GM21381 (cell line): Measurements from ENCODE around the gene PHACTR1.

Experiments
- ATAC-seq: cut with Tn5 transposase; IDR thresholded peaks from one replicate; pipeline ENCODE4 v1.9.1; 2021; ENCODE audit warnings: mild to moderate bottlenecking, moderate library complexity; ENCODE audit not compliant: unreplicated experiment

PHACTR1 gene

DNA sequence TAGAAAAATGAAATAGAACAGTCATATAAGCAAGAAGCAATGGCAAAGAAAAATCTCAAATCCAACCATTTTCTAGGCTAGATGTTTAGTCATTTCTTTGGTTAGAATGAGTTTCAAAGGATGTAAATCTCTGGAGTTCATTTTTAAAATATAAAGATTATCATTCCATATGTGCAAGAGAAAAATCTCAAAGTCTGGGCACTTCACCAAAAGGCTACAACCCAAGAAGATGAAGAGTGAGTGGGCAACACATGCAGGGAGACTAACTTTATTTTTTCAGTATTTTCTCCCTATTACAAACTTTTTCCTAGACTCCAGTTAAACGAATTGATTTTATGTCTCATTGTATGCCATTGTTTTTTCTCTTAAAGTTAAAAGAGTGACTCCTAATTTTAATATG, 83.6 kb downstream of the PHACTR1 start:
- no peak for ATAC-seq

GRCh38 chr6:12801141-12801540, 84.6 kb downstream of the PHACTR1 start:
- ATAC-seq: no peak

DNA sequence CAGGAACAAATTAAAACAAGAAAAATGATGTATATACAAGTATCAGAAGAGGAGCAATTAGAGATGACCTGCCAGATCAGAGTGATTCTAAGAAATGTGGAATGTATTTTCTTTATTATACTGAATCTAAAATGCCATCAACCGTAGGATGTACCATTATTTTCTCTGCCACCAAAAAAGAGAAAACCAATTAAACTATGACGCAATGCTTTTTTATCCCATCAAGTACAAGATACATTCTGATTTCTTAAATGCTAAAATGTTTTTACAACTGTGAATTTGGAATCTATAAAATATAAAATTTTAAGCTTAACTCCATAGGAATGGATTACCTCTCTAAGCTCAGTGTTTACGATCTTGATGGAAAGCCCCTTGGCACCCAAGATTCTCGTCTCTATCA, 85.9 kb downstream of the PHACTR1 start:
- ATAC-seq: no peak

DNA sequence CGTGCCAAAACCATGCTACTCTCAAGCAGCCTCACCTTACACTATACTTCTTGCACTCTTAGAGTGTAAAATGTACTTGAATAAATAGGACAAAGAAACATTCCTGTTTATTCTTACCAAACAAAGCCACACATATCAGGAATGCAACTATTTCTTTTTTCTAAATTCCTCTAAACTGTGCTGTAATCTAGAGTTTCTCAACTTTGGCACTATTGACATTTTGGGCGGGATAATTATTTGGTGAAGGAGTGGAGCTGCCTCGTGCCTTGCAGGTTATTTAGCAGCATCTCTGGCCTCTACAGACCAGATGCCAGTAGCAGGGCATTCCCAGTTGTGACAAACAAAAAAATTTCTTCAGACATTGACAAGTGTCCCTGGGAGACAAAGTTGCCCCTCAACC, 86.9 kb downstream of the PHACTR1 start:
- no peak for ATAC-seq

DNA sequence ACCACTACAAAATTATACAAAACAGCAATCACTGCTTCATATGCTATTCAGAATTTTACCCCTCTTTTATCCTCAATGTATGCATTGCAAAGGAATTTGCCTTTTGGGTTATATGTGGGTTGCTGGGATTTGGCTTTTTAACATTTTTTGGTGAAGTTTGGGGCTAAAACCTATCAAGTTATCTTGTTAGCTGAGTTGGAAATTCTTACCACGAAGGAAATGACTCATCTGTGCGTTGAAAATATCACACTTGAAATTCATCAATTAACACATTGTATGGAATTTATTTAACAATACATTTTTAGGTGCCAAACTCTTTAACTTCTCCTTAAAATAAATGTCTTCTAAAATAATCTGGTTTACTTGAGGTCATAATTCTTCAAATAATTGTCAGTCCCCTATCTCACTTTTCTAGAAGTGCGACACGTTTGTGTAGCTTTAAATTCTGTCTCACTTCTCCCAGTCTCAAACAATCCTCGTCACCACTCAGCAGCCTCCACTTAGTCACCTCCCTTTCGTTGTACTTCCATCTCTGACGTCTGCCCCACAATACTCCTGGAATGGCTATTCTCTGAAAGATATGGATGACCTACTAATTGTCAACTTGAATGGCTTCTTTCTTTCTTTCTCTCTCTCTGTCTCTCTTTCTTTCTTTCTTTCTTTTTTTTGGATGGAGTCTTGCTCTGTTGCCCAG, 88.5 kb downstream of the PHACTR1 start:
- ATAC-seq: no peak

DNA sequence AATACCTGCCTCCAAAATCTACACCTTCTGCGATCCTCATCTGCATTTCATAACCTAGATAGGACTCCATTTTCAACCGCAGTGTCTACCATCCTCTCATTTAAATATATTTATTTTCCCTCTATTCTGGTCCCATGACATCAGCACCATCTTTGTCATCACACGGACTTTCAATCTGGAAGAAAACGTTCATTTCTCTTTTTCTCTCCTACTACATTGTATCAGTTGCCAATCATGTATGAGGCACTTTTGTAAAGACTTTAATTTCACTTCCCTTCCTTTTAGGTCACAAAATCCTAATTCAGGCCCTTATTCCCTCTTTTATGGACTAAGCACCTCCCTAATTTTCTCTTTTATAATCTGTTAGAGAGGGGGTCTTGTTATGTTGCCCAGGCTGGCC, 89.6 kb downstream of the PHACTR1 start:
- ATAC-seq: no peak

GRCh38 chr6:12806796-12807195, 90.2 kb downstream of the PHACTR1 start:
- no peak for ATAC-seq

DNA sequence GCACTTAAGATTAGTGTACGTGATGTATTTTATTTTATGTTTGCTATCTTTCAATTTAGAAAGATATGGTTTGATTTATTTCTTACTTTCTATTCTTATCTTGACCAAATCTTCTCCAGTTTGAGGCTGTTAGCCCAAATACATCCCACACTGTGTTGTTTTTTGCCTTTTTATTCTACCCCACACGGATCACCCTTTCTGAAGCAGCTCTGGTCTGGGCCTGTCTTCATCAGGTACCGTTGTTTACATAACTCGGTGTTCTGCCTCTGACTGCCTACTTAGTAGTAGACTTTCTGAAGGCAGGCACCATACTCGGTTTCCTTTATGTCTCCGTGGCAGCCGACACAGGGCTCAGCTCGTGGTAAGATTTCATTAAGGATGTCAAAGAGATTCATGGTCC, 95.0 kb downstream of the PHACTR1 start:
- ATAC-seq: no peak

DNA sequence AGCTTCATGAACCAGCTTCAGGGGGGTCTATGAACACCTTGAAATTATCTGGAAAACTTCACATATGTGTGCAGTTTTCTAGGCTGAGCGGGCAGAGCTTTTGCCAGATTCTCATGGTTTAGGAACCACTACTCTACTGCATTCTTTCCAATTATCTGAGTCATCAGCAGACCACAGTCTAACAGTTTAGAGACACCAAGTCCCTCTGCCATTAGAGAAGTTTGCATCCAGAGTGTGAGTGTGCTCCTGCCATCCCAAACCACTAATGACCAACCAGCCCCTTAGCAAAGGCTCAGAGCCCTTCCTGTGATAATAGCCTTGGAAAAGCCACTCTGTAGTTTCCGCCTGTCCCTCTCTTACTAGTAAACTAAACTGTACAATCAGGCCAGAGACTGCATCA, 96.8 kb downstream of the PHACTR1 start:
- no peak for ATAC-seq

DNA sequence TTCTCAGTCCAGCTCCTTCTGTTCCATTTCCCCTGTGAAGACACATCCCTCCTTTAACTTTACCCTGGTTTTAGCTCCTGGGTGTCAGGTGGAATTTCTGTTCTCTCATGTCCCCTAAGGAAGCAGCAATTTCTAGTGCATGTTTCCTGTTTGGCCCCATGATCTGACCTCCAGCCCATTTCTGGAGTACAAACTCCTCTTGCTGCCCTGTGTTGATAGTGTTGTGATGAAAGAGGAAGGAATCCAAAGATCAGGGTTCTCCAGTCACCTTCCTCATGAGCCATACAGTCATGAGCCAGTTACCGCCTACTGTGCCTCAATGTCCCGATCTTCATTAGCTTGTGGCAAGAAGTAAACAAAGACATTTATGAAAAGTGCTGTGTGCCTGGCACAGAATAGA, 97.4 kb downstream of the PHACTR1 start:
- no peak for ATAC-seq

DNA sequence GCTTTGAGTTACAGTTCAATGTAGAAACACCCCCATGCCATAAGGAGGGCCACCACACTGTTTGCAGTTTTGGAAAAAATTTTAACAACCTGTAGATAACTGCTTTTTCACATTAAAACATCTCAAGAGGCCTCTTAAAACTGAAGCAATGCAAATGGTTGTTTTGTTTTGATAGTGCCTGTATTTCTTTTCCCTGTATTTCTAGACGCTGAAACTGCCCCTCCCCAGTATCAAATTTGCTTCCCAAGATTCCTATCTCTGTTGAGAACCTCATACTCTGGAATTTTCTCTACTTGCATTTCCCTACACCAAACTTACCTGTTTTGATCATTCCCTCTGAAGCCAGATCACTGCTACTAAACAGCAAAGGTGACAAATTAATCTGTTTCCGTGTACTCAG, 98.5 kb downstream of the PHACTR1 start:
- no peak for ATAC-seq

- no peak for ATAC-seq
Measured at GRCh38 chr6:12815884-12816600, 99.5 kb downstream of the PHACTR1 start.

GRCh38 chr6:12818324-12818723, 101.8 kb downstream of the PHACTR1 start:
- ATAC-seq: no peak

- no peak for ATAC-seq
Measured at GRCh38 chr6:12823847-12824246, 107.3 kb downstream of the PHACTR1 start.

- ATAC-seq: no peak
Measured at GRCh38 chr6:12826584-12826983, 110.0 kb downstream of the PHACTR1 start.

DNA sequence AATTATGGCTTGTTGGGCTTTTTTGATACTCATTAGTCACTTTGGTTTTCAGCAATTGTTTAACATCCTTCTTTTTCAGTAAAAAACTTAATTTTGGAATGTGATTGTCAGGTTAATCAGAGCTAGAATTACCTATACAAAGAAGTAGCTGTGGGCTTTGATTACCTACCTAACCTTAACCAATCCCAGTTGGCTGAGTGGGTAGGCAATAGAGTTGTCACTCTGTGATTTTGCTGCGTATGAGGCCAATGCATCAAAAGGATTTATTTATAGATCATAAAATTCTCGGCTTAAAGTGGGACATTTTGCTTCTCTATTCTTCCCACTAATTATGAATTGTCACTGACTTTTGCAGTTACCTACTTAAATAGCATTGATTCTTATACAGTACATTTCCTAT, 111.4 kb downstream of the PHACTR1 start:
- ATAC-seq: no peak

DNA sequence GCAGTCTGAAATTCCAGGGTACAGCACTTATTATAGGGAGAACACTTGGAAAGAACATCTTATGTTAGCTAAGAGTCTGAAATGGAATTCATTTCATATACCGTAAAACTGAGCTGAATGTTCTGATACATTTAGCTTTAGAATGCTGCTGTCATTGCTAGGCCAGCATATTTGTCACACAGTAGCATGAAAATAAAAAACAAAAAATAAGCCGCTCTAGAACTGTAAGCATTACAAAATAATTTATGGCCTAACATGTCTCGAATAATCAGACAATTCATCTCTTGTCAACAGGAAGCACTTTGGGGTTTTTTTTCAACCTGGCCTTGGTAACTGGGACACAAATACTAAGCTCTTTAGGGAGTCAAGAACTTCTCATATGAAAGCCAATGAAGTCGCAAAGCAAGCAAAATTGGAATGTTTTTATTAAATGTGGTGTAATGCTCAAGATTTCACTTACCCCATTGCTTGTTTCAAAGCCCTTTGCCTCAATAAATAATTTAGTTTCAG, 115.7 kb downstream of the PHACTR1 start:
- ATAC-seq: no peak

GRCh38 chr6:12836009-12836408, 119.4 kb downstream of the PHACTR1 start:
- ATAC-seq: no peak

- no peak for ATAC-seq
Measured at GRCh38 chr6:12841619-12842018, 125.1 kb downstream of the PHACTR1 start.

GRCh38 chr6:12842114-12842513, 125.5 kb downstream of the PHACTR1 start:
- ATAC-seq: no peak

GRCh38 chr6:12842658-12843057, 126.1 kb downstream of the PHACTR1 start:
- ATAC-seq: no peak
